Raji (cell line): Measurements from ENCODE around the gene CHP1.

Experiments used
- POLR2A ChIP-seq: IDR thresholded peaks from 2 replicates; pipeline ENCODE4 v1.6.1; 2011; ENCODE audit warnings: low read depth, low read length, control low read depth; ENCODE audit not compliant: insufficient read depth

The CHP1 gene

GRCh38 chr15:41286665-41287333 lies 55.7 kb downstream of the CHP1 start:
- TF ChIP-seq POLR2A: no peak

DNA sequence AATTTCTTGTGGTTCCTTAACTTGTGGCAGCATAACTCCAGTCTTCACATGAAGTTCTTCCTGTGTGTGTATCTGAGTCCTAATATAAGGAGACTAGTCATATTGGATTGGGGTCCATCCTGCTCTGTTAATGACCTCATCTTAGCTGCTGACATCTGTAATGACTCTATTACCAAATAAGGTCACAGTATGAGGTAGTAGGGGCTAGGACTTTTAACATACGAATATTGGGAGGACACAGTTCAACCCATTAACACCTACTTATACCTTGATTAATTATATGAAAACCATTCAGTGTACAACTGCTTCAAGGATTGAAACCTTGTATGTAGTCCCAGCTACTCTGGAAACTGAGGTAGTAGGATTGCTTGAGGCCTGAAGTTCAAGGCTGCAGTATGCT lies 57.4 kb downstream of the CHP1 start:
- TF ChIP-seq POLR2A: no peak

DNA sequence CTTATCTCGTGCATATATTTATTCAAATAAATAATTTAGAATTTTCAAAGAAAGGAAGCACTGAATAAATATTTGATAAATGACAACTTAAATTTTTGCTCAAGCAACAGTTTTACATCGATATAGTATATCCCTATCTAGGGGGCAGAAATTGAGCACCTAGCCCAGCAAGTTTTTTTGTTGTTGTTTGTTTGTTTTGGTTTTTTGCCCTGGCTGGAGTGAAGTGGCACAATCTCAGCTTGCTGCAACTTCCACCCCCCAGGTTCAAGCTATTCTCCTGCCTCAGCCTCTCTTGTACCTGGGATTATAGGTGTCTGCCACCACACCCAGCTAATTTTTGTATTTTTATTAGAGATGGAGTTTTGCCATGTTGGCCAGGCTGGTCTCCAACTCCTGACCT lies 58.9 kb downstream of the CHP1 start:
- TF ChIP-seq POLR2A: no peak

GRCh38 chr15:41291065-41291631 lies 60.1 kb downstream of the CHP1 start:
- no peak for TF ChIP-seq POLR2A

DNA sequence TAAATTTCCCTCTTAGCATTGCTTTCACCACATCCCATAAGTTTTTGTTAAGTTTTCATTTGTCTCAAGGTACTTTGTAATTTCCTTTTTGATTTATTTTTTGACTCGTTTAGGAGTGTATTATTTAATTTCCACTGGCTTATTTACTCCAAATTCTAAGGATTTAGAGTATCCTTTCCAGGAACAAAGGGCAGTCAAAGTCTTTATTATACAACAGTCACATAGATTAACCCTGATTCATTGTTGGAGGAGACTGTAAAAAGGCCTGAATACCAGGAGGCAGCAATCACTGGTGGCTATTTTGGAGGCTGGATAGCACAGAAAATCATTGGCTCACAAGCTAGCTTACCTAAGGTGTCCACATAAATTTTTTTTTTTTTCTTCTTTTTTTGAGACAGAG lies 61.5 kb downstream of the CHP1 start:
- no peak for TF ChIP-seq POLR2A

DNA sequence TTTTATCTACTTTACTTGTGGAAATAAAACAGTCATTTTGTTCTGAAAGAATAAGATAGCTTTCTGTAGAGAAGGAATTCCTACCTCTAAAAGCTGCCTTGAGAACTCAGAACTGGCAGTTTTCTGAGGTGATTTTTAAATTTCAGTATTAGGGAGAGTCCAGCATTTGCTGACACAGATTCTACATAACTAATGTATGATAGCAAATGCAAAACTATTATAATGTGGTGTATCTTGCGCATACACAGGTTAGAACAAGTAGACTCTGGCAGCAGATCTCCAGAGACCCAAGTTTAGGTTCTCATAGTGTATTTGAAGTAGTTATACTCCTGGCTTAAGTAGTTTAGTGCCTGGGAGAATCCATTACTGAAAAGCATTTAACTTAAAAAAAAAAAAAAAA lies 70.5 kb downstream of the CHP1 start:
- TF ChIP-seq POLR2A: no peak

GRCh38 chr15:41304149-41304770 lies 73.2 kb downstream of the CHP1 start:
- TF ChIP-seq POLR2A: no peak

GRCh38 chr15:41307679-41308078 lies 76.6 kb downstream of the CHP1 start:
- no peak for TF ChIP-seq POLR2A

- TF ChIP-seq POLR2A: no peak
These were observed 78.3 kb downstream of the CHP1 start for GRCh38 chr15:41309226-41309905.

GRCh38 chr15:41323611-41324010 lies 92.5 kb downstream of the CHP1 start:
- no peak for TF ChIP-seq POLR2A

DNA sequence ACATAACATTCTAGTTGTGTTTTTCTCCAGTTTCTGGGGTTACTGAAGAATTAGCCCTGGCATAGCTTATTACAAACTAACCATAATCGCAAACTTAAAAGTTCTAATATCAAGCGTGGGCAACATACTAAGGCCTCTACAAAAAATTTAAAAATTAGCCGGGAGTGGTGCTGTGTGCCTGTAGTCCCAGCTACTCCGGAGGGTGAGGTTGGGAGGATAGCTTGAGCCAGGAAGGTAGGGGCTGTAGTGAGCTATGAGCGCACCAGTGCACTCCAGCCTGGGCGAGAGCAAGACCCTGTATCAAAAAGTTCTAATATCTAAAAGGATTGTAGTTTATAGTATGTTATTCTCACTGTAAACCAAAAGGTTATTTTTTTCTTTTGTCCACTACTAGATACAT lies 100.2 kb downstream of the CHP1 start:
- TF ChIP-seq POLR2A: no peak
